Psoas muscle (tissue), 8 donors: ENCODE results near the gene LRBA. TPM values are rescaled to one million over a fixed set of nuclear protein-coding genes. Genes with fewer than 3 reads are reported as not detected.

Experiments
- ATAC-seq, 4 donors: fragments of 200-7000 bp; cut with Tn5 transposase; one replicate each; pipeline ENCODE4 v1.9.1; 2020; ENCODE audit warnings: moderate library complexity in 3 of 4, mild to moderate bottlenecking in 2 of 4
- DNase-seq, 2 donors: peaks; one replicate each; pipeline ENCODE4 v3.0.0-alpha.2; 2020
- H3K27ac ChIP-seq: fragments of 200-600 bp; one replicate; pipeline ENCODE4 v1.8.0; 2022
- H3K27me3 ChIP-seq, 3 donors: fragments of 200-600 bp in 1 of 3; one replicate each; pipeline versions ENCODE4 v1.6.1 to v1.8.0; 2013 to 2022; ENCODE audit warnings: low read length in 2 of 3, mild to moderate bottlenecking in 2 of 3, moderate library complexity in 1 of 3; ENCODE audit not compliant: insufficient read depth in 3 of 3
- H3K36me3 ChIP-seq, 2 donors: fragments of 200-600 bp in 1 of 2; one replicate each; pipeline versions ENCODE4 v1.6.1 to v1.8.0; 2013 to 2022; ENCODE audit warnings: low read depth in 1 of 2, mild to moderate bottlenecking in 1 of 2, moderate library complexity in 1 of 2; ENCODE audit not compliant: insufficient read depth in 1 of 2
- H3K4me1 ChIP-seq: fragments of 200-600 bp; one replicate; pipeline ENCODE4 v1.8.0; 2022
- H3K4me3 ChIP-seq: fragments of 200-600 bp; one replicate; pipeline ENCODE4 v1.8.0; 2022; ENCODE audit warnings: mild to moderate bottlenecking
- H3K9me3 ChIP-seq: fragments of 200-600 bp; one replicate; pipeline ENCODE4 v1.8.0; 2022
- WGBS, 3 donors: extraction: QIAGEN DNeasy Blood & Tissue Kit; methylation state at CpG; one replicate each; pipeline versions ENCODE4 v1.1.6 to v1.1.7; 2013; 5-methylcytosine and 5-hydroxymethylcytosine counted together
- intact Hi-C, 2 donors: fragments of 100-400 bp; cut with DNase I; formaldehyde crosslinking; loops; one replicate each; pipeline versions ENCODE4 v1.11.0 to v1.14.2; 2022
- polyA plus RNA-seq, 3 donors: library from polyadenylated mRNA; stranded (reverse); fragments of 200-250 nt; gene quantifications; one replicate each; pipeline ENCODE4 v1.2.3, GENCODE V29; 2013
- total RNA-seq, 4 donors: library from RNA; stranded (reverse); fragmentation: NEBNext Ultra II Directional in 2 of 4; extraction: Animal tissue kit (Norgen Biotek cat#: 25700) in 2 of 4; gene quantifications; one replicate each; pipeline versions ENCODE4 v1.2.1 to v1.2.4, GENCODE V29; 2021 to 2023
- TF ChIP-seq, protein P1 (sequence below): fragments of 200-600 bp; IDR thresholded peaks from one replicate; pipeline ENCODE4 v1.8.0; 2022; ENCODE audit warnings: antibody characterized with exemption
- donor health status: healthy with polysubstance abuse.
- donor health status: DM: no; HTN: no; CAD: no; lungs with moderate emphysema.
- donor health status: Bipolar disorder and iron deficiency.
- donor health status: healthy.
- donor health status: DM: yes; HTN: yes; CAD: no.
- donor health status: DM: no; HTN: no; CAD: no.
- donor health status: DM: no; HTN: no; CAD: no.
- donor health status: DM: yes; HTN: yes; CAD: no.

Gene LRBA
- total and polyA plus RNA-seq, 7 donors, result 2.9 to 10.6 (median 6.4) TPM

DNA sequence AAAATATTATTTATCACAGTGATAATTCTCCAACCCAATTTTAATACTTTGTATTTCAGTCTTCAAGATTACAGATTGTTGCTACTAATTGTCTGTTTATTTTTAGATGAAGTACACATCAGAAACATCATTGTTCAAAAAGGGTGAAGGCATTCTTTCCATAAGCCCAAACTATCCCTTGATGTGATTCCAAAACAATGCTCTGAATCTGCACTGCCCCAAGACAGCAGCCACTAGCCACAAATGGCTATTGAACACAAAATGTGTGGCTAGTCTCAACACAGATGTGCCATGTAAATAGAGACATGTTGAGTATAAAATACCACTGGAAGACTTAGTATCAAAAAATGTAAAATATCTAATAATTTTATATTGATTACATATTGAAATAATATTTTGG, 583.9 kb downstream of the LRBA start:
- Histone ChIP-seq H3K27me3 (no peaks in the 10 kb centered on the region), H3K36me3 (no peaks in the 10 kb centered on the region), H3K9me3 (no peaks in the 10 kb centered on the region), H3K27ac (no peak overlapping the region), H3K4me1 (no peaks in the 10 kb centered on the region), H3K4me3 (no peak overlapping the region)
- ATAC-seq (no peak), DNase-seq (no peak)
- TF ChIP-seq, protein P1, sequence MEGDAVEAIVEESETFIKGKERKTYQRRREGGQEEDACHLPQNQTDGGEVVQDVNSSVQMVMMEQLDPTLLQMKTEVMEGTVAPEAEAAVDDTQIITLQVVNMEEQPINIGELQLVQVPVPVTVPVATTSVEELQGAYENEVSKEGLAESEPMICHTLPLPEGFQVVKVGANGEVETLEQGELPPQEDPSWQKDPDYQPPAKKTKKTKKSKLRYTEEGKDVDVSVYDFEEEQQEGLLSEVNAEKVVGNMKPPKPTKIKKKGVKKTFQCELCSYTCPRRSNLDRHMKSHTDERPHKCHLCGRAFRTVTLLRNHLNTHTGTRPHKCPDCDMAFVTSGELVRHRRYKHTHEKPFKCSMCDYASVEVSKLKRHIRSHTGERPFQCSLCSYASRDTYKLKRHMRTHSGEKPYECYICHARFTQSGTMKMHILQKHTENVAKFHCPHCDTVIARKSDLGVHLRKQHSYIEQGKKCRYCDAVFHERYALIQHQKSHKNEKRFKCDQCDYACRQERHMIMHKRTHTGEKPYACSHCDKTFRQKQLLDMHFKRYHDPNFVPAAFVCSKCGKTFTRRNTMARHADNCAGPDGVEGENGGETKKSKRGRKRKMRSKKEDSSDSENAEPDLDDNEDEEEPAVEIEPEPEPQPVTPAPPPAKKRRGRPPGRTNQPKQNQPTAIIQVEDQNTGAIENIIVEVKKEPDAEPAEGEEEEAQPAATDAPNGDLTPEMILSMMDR, result no peak
- intact Hi-C loops, result no loop called here

DNA sequence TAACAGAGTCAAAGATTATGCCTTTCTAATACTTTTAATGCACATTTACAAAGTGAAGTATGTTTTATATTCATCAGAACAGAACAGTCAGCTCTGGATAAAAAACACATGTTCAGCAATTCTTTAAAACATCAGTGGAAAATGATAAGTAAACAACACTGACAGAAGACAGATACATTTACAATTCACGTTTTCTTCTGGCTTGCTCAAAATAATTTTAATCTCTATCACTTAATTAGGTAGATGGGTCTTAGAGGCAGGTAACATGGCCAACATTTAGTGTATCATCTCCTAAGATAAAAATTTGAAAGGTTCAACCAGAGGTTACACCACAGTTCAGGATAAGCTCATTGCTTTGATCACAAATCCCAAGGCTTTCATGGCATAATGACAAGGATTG, 589.9 kb downstream of the LRBA start:
- Histone ChIP-seq H3K27me3 (no peaks in the 10 kb centered on the region), H3K9me3 (no peaks in the 10 kb centered on the region), H3K36me3 (no peaks in the 10 kb centered on the region), H3K4me1 (no peaks in the 10 kb centered on the region), H3K4me3 (no peak overlapping the region), H3K27ac (no peak overlapping the region)
- 42 to 60% (median 59%) methylated on average over 1 of the region's 1 CpG for WGBS, 3 donors
- intact Hi-C loops, result no loop called here
- TF ChIP-seq, protein P1, result no peak
- DNase-seq (no peak), ATAC-seq (no peak)

DNA sequence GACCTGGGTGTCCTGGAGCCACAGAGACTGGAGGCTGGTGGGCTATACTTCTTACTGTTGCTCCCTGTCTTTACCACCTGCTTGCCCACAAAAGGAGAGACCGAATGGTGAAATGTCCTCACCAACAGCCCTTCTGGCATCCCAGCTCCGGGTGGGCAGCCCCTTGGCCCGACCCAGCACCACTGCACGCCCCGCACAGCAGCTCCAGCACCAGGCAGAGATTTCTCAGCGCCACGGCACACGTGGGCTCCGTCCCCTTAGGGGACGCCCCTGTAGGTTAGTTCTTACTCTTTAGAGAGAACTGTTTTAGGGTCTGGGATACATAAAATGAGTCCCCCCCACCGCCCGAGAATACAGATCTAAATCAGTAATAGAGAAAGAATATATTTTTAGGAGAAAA, 591.6 kb downstream of the LRBA start:
- Histone ChIP-seq H3K4me3 (no peak overlapping the region), H3K27me3 (no peaks in the 10 kb centered on the region), H3K4me1 (no peaks in the 10 kb centered on the region), H3K36me3 (no peaks in the 10 kb centered on the region), H3K27ac (no peak overlapping the region), H3K9me3 (no peaks in the 10 kb centered on the region)
- intact Hi-C loops, result no loop called here
- no peak for DNase-seq
- WGBS, 3 donors, result 95 to 97% (median 95%) methylated on average over 12 of the region's 12 CpGs
- TF ChIP-seq, protein P1, result no peak
- ATAC-seq, result no peak

DNA sequence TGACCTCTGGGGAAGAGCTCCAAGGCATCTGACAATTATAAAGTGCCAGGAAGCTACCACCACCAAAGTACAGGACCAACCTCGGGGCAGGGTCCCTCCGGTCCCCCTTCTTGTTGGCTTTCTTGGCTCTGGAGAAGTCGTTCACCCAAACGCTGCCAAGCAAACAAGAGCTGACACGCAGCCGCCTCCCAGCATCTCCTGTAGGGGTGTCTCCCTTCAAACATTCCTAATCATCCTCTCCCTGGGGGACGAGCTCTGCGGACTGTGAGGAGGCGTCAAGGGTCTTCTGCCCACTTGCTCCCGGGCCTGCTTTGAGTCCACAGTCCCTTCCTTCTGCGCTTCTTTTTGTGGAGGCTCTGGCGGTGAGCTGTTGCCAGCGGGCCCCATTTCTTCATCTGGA, 592.0 kb downstream of the LRBA start:
- intact Hi-C loops, result no loop called here
- no peak overlapping the region for H3K4me3 ChIP-seq
- no peak overlapping the region for H3K27ac ChIP-seq
- ATAC-seq, result no peak
- no peak for DNase-seq
- H3K27me3 ChIP-seq, result no peaks in the 10 kb centered on the region
- TF ChIP-seq, protein P1, result no peak
- WGBS, 3 donors, result 89 to 92% (median 89%) methylated on average over 13 of the region's 13 CpGs
- no peaks in the 10 kb centered on the region for H3K9me3 ChIP-seq
- no peaks in the 10 kb centered on the region for H3K36me3 ChIP-seq
- no peaks in the 10 kb centered on the region for H3K4me1 ChIP-seq

DNA sequence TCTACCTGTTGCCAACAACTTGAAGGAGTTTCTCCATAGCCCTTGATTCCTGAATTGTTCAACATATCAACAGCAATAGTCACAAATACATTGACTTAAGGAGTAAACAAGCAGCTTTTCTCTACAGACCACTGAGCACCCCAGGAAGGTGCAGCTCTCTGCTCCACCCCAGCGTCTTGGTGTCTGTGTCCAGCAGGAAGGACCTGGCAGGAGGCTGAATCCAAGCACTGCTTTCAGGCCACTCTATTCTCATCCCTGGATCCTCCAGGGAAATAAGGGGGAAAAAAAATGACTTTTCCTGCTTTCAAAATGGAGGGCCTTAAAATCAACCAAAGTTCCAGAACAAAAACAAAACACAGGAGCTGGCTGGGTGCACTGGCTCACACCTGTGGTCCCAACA, 593.5 kb downstream of the LRBA start:
- H3K9me3 ChIP-seq, result no peaks in the 10 kb centered on the region
- no peak for DNase-seq
- no peaks in the 10 kb centered on the region for H3K27me3 ChIP-seq
- no peaks in the 10 kb centered on the region for H3K36me3 ChIP-seq
- H3K4me1 ChIP-seq, result no peaks in the 10 kb centered on the region
- H3K4me3 ChIP-seq, result no peak overlapping the region
- TF ChIP-seq, protein P1, result no peak
- ATAC-seq, result no peak
- no peak overlapping the region for H3K27ac ChIP-seq
- intact Hi-C loops, result no loop called here
- 50 to 60% (median 54%) methylated on average over 1 of the region's 1 CpG for WGBS, 3 donors
